ENCODE results near the gene FTSJ1. TPM values are rescaled to one million over a fixed set of nuclear protein-coding genes. Genes with fewer than 3 reads are reported as not detected.

Gene FTSJ1
- total RNA-seq, 1 experiment from 2014 or later, result 49.4 TPM

DNA sequence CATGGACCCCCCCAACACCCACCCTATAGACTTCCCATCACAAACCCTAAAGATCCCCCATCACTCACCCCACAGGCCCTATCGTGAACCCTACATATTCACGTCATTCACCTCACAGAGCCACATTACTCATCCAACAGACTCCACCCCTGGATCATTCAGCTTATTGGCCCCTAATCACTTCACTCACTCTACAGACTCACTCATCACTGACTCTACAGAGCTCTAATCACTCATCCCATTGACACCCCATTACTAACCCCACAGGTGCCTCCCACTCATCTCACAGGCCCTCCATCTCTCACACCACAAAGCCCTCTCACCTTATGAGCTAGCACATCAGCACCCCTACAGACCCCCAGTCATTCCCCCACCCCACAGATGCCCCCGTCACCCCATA is 57.2 kb downstream of the FTSJ1 start:
- TF ChIP-seq, protein P1, sequence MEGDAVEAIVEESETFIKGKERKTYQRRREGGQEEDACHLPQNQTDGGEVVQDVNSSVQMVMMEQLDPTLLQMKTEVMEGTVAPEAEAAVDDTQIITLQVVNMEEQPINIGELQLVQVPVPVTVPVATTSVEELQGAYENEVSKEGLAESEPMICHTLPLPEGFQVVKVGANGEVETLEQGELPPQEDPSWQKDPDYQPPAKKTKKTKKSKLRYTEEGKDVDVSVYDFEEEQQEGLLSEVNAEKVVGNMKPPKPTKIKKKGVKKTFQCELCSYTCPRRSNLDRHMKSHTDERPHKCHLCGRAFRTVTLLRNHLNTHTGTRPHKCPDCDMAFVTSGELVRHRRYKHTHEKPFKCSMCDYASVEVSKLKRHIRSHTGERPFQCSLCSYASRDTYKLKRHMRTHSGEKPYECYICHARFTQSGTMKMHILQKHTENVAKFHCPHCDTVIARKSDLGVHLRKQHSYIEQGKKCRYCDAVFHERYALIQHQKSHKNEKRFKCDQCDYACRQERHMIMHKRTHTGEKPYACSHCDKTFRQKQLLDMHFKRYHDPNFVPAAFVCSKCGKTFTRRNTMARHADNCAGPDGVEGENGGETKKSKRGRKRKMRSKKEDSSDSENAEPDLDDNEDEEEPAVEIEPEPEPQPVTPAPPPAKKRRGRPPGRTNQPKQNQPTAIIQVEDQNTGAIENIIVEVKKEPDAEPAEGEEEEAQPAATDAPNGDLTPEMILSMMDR (conservative IDR thresholded peaks at IDR 0.05), result no peak
- Histone ChIP-seq H3K4me2 (ENCODE audit: insufficient read depth, insufficient read length, low read length) (no peak overlapping the region), H3K27me3 (ENCODE audit: insufficient read depth, low read length) (no peaks in the 10 kb centered on the region), H3K79me1 (ENCODE audit: insufficient read depth, low read depth, low read length, poor library complexity, severe bottlenecking) (no peaks in the 10 kb centered on the region), H4K91ac (ENCODE audit: insufficient read length, low read depth, low read length) (no peak overlapping the region), H2BK20ac (ENCODE audit: low read depth, low read length, poor library complexity, severe bottlenecking) (no peak overlapping the region), H3K23ac (ENCODE audit: insufficient read length, low read depth, low read length) (no peak overlapping the region), H2AFZ (ENCODE audit: low read length) (no peak overlapping the region), H2BK12ac (ENCODE audit: insufficient read length, low read depth, low read length) (no peak overlapping the region), H4K5ac (ENCODE audit: insufficient read length, low read depth, low read length) (no peak overlapping the region), H3K4ac (ENCODE audit: low read depth, low read length) (no peak overlapping the region), H3K9ac (ENCODE audit: extremely low read depth, insufficient read length, low read length) (no peak overlapping the region), H3K79me2 (ENCODE audit: insufficient read depth, low read length) (no peaks in the 10 kb centered on the region), H2BK5ac (ENCODE audit: insufficient read length, low read length) (no peak overlapping the region), H2AK5ac (ENCODE audit: insufficient read length, low read length) (no peak overlapping the region), H3K18ac (ENCODE audit: insufficient read length, low read depth, low read length) (no peak overlapping the region), H4K8ac (replicated peaks; ENCODE audit: insufficient read length, low read depth, low read length) (no peak overlapping the region), H3K9me3 (ENCODE audit: control insufficient read depth, low read depth, low read length) (peaks cover 31% of the 10 kb centered on the region), H3K23me2 (ENCODE audit: insufficient read length, low read depth, low read length, poor library complexity, severe bottlenecking) (no peaks in the 10 kb centered on the region), H2BK15ac (ENCODE audit: low read depth, low read length) (no peak overlapping the region), H3K27ac (ENCODE audit: insufficient read length, low read depth, low read length) (no peak overlapping the region), H2BK120ac (ENCODE audit: low read depth, low read length, poor library complexity, severe bottlenecking) (no peak overlapping the region), H3K4me1 (ENCODE audit: insufficient read depth, low read length) (no peaks in the 10 kb centered on the region), H4K20me1 (ENCODE audit: control insufficient read depth, insufficient read depth, insufficient read length) (no peaks in the 10 kb centered on the region), H3K56ac (ENCODE audit: insufficient read length, low read depth, low read length) (no peak overlapping the region), H3T11ph (ENCODE audit: low read length) (no peak overlapping the region), H3K14ac (ENCODE audit: insufficient read depth, low read length) (no peak overlapping the region)
- WGBS (ENCODE audit: extremely low coverage, insufficient read length, low lambda C conversion rate), result no CpG with 5 or more reads among the region's 3 CpGs
- Mint-ChIP-seq H3K36me3 (ENCODE audit: insufficient read depth in 1 of 3, low read depth in 3 of 3) (peaks cover 7 to 39% (median 17%) of the 10 kb centered on the region in 3 experiments), H3K9me3 (peaks cover 73 to 77% of the 10 kb centered on the region in 2 experiments), H3K27ac (no peak overlapping the region), H3K27me3 (ENCODE audit: low read depth) (no peaks in the 10 kb centered on the region), H3K4me1 (no peaks in the 10 kb centered on the region), H3K4me3 (no peak overlapping the region)
- no peak for DNase-seq

Other genes with a start within 250 kb of the FTSJ1 start
- gene SSX1, start 220.8 kb upstream of the FTSJ1 start, total RNA-seq (2021), result not detected in 2 replicates
- gene SSX3, start 119.5 kb upstream of the FTSJ1 start, total RNA-seq (2021), result not detected in 2 replicates
- gene SSX4, start 92.7 kb upstream of the FTSJ1 start, total RNA-seq (2021), result 0.29 TPM in 1 of 2 replicates, not detected in the other
- gene SSX4B, start 64.2 kb upstream of the FTSJ1 start, total RNA-seq (2021), result 0.29 TPM in 1 of 2 replicates, not detected in the other
- gene SLC38A5, start 5.9 kb upstream of the FTSJ1 start, total RNA-seq (2021), result 25.1 and 28.3 TPM in 2 replicates
- 12.6 and 13.2 TPM in 2 replicates for gene PORCN, start 32.8 kb downstream of the FTSJ1 start, total RNA-seq (2021)
- 117 and 124 TPM in 2 replicates for gene EBP, start 45.6 kb downstream of the FTSJ1 start, total RNA-seq (2021)
- gene TBC1D25, start 63.5 kb downstream of the FTSJ1 start, total RNA-seq (2021), result 9.6 and 10.2 TPM in 2 replicates
- gene RBM3, start 98.3 kb downstream of the FTSJ1 start, total RNA-seq (2021), result 259 and 264 TPM in 2 replicates
- 29.4 and 30.0 TPM in 2 replicates for gene WDR13, start 121.3 kb downstream of the FTSJ1 start, total RNA-seq (2021)
- 0.24 and 0.61 TPM in 2 replicates for gene WAS, start 207.6 kb downstream of the FTSJ1 start, total RNA-seq (2021)
- gene SUV39H1, start 220.5 kb downstream of the FTSJ1 start, total RNA-seq (2021), result 16.2 and 17.4 TPM in 2 replicates

Data from H9 (cell line).